Measurements from ENCODE around the gene DNASE1L1.
"Not testable (repeated sequence)": the region's sequence is repeated elsewhere in the genome, so short reads cannot be mapped to it uniquely, and the experiment has no call there.

DNASE1L1 gene

DNA sequence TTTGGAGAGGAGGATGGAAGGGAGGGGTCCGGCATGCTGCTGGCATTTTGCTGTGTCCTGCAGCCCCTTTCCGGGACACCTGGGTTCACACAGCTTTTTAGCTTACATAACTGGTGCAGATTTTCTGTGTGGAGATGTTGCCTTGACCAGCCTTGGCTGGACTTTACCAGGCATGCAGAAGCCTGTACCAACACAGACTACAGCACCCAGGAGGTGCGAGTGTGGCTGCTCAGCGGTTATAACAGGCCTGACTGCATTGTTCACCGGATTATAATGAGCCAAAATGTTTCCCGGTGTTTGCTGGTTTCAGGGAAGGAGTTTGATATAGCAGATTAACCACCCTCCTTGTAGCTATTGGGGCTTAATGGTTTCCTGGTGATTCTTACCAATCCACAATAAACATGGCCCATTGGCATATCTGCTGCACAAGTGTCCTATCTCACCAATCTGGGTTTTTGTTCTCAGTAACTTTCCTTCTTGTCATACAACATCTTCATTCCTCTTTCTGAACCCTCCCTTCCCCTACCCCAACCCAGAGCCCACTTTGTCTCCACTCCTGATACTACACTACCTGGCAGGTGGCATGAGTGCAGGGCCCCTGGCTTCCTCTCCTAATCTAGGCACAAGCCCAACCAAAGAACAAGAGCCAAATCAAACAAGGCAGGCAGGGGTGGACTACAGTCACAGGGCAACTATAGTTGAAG, 7.0 kb downstream of the DNASE1L1 start:
- DNase-seq (ENCODE audit: extremely low spot score), result no peak
- POLR2A ChIA-PET, result interaction anchor here (1.2 kb wide), 1 partner anchor 56 kb away, joined by 3 read pairs; the partner anchor contains the start of gene PLXNA3
- CTCF ChIA-PET, result interaction anchor here (0.7 kb wide), 1 partner anchor 83 kb away, joined by 3 read pairs; no protein-coding TSS in a partner anchor
- TF ChIP-seq, protein P1, sequence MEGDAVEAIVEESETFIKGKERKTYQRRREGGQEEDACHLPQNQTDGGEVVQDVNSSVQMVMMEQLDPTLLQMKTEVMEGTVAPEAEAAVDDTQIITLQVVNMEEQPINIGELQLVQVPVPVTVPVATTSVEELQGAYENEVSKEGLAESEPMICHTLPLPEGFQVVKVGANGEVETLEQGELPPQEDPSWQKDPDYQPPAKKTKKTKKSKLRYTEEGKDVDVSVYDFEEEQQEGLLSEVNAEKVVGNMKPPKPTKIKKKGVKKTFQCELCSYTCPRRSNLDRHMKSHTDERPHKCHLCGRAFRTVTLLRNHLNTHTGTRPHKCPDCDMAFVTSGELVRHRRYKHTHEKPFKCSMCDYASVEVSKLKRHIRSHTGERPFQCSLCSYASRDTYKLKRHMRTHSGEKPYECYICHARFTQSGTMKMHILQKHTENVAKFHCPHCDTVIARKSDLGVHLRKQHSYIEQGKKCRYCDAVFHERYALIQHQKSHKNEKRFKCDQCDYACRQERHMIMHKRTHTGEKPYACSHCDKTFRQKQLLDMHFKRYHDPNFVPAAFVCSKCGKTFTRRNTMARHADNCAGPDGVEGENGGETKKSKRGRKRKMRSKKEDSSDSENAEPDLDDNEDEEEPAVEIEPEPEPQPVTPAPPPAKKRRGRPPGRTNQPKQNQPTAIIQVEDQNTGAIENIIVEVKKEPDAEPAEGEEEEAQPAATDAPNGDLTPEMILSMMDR (IDR thresholded peaks at IDR 0.05; ENCODE audit: control extremely low read depth, extremely low read depth, low read depth, missing control alignments), result no peak

DNA sequence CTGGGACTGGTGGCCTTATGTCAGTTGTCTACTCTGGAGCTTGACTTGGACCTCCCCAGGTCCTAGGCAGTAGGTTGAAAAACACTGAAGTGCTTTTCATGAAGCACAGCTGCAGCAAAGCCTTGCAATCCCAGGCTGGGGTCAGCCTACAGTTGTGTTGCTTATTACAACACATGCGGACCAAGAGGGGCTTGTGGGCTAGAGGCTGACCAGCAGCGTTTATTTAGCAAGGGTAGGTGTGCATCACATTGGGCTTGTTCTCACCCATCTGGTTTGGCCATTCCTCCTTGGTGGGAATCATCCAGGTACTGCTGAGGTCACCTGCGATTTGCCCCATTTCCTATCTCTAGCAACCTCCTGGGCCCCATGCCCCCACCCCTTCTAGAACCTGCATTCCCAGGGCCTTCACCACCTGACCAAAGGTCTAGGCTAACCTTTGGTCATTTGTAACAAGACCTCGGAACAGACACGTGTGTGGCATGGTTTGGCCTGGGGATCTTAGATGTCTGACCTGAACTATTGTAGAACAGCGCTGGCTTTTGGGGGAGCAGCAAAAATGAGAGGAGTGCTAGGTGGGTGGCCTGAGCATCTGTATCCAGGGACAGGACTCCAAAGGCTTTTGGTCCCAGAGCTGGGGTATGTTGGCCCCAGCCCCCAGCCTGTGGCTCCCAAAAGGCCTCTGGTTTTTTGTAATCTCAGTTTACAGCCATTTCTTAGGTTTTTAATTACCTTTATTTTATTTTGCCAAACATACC, 7.8 kb downstream of the DNASE1L1 start:
- ChIA-PET CTCF (interaction anchor here (0.7 to 2.5 kb wide), 2 partner anchors 84 to 126 kb away, joined by 3 to 9 read pairs; no protein-coding TSS in a partner anchor), POLR2A (no interaction called here)
- DNase-seq (ENCODE audit: extremely low spot score), result no peak
- TF ChIP-seq, protein P1 (IDR thresholded peaks at IDR 0.05; ENCODE audit: control extremely low read depth, extremely low read depth, low read depth, missing control alignments), result no peak

DNA sequence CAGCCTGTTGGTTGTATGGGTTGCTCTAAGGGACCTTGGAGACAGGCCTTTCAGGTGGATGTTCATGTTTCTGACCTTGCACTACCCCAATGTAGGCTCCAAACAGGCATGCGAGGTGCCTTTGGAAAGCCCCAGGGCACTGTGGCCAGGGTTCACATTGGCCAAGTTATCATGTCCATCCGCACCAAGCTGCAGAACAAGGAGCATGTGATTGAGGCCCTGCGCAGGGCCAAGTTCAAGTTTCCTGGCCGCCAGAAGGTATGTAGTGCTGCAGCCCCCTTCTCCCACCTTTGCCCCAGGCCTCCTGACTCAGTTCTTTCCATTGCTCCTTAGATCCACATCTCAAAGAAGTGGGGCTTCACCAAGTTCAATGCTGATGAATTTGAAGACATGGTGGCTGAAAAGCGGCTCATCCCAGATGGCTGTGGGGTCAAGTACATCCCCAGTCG, 8.7 kb downstream of the DNASE1L1 start:
- DNase-seq (ENCODE audit: extremely low spot score), result not testable (repeated sequence)
- CTCF ChIA-PET, result interaction anchor here (1.8 to 3.0 kb wide), 3 partner anchors 27 to 134 kb away, joined by 4 to 9 read pairs (median 9); partner anchors contain the start of gene FLNA
- POLR2A ChIA-PET, result interaction anchor here (1.5 kb wide), 1 partner anchor 12 kb away, joined by 3 read pairs; no protein-coding TSS in a partner anchor

DNA sequence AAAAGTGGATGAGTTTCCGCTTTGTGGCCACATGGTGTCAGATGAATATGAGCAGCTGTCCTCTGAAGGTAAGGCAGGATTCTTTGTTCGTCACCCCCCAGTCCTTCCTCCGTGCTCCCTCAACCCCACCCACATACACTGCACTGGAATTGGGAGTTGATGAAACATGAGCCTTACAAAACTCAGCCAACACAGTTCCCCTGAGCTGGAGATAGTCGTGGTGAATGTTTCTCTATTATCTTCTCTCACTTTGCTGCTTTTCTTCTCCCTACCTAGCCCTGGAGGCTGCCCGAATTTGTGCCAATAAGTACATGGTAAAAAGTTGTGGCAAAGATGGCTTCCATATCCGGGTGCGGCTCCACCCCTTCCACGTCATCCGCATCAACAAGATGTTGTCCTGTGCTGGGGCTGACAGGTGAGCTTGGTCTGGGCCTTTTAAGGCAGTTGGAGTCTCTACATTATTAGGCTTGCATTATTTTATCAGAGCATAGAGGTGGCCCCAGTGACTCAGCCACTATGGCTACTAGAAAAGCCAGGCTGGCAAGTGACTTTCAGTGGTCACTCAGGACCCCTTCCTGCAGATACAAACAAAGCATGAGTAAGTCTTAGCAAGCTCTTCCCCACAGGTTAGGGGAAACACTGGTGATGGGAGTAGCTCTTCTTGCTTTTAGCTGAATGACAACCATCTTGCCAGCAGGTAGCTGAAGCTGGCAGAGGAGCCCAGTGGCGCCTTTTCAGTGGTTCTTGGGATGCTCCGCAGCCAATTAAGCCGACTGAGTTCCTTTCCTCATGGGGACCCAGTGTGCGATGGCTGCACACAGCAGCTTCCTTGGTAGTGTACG, 9.3 kb downstream of the DNASE1L1 start:
- POLR2A ChIA-PET, result interaction anchor here (1.2 to 1.5 kb wide), 2 partner anchors 12 to 90 kb away, joined by 3 to 4 read pairs; partner anchors contain the start of gene SLC10A3
- no peak for DNase-seq (ENCODE audit: extremely low spot score)
- TF ChIP-seq, protein P1 (IDR thresholded peaks at IDR 0.05; ENCODE audit: control extremely low read depth, extremely low read depth, low read depth, missing control alignments), result no peak
- CTCF ChIA-PET, result interaction anchor here (1.7 to 3.0 kb wide), 6 partner anchors 11 to 386 kb away, joined by 4 to 12 read pairs (median 6); partner anchors contain the start of genes EMD, FLNA and TAFAZZIN

GRCh38 chrX:154398668-154399526, 10.2 kb downstream of the DNASE1L1 start:
- POLR2A ChIA-PET, result interaction anchor here (1.2 to 1.5 kb wide), 2 partner anchors 13 to 91 kb away, joined by 3 to 4 read pairs; partner anchors contain the start of gene SLC10A3

More at GRCh38 chrX:154398668-154399526, 10.2 kb downstream of the DNASE1L1 start:
- TF ChIP-seq, protein P1 (IDR thresholded peaks at IDR 0.05; ENCODE audit: control extremely low read depth, extremely low read depth, low read depth, missing control alignments), result peak; percentile 64
- CTCF ChIA-PET, result interaction anchor here (0.7 to 3.0 kb wide), 10 partner anchors 12 to 385 kb away, joined by 3 to 12 read pairs (median 4); partner anchors contain the start of genes EMD, FLNA and TAFAZZIN
- peak; percentile 50 for DNase-seq (ENCODE audit: extremely low spot score)

All from GM10248 (cell line).